B cell (primary cell): Measurements from ENCODE around the gene PPIL1. TPM values are rescaled to one million over a fixed set of nuclear protein-coding genes. Genes with fewer than 3 reads are reported as not detected.

ENCODE experiments used
- ATAC-seq: fragments of 200-7000 bp; cut with Tn5 transposase; one replicate; pipeline ENCODE4 v1.10.0; 2021; ENCODE audit warnings: low read depth, mild to moderate bottlenecking, moderate number of reproducible peaks, moderate library complexity
- CTCF ChIA-PET: fragments of 350-600 bp; sonication (Branson Sonifier 250); formaldehyde crosslinking; loops from one replicate; lab custom pipeline; 2021; ENCODE audit warnings: antibody characterized with exemption, inconsistent platforms; lab: Charles Lee
- POLR2A ChIA-PET: fragments of 350-600 bp; sonication (Branson Sonifier 250); formaldehyde crosslinking; loops from one replicate; lab custom pipeline; 2021; ENCODE audit warnings: antibody characterized with exemption; lab: Charles Lee
- DNase-seq: peaks from one replicate; pipeline ENCODE4 v3.0.0; 2013
- H2AFZ ChIP-seq: 2 replicates; pipeline ENCODE4 v1.6.1; 2012; ENCODE audit warnings: mild to moderate bottlenecking, low read depth, low read length; ENCODE audit not compliant: insufficient read depth, poor library complexity, severe bottlenecking
- H3K27ac ChIP-seq, 2 donors: 1 replicate in 1 of 2; 2 replicates in 1 of 2; pipeline ENCODE4 v1.5.1; 2012 to 2013; ENCODE audit warnings: low read length in 2 of 2, mild to moderate bottlenecking in 2 of 2, moderate library complexity in 1 of 2
- H3K27me3 ChIP-seq, 4 experiments: fragments of 200-600 bp in 1 of 4; sonication (generic) in 1 of 4; replicated peaks in 1 of 4; 1 replicate in 2 of 4; 2 replicates in 2 of 4; pipeline versions ENCODE4 v1.6.1 to v1.7.0; 2013 to 2016; ENCODE audit warnings: low read length in 3 of 4, mild to moderate bottlenecking in 2 of 4, mixed read lengths in 1 of 4, moderate library complexity in 1 of 4; ENCODE audit not compliant: insufficient read depth in 4 of 4, control insufficient read depth in 3 of 4; ENCODE audit errors: control extremely low read depth in 1 of 4
- H3K36me3 ChIP-seq, 2 experiments: replicated peaks in 1 of 2; 1 replicate in 1 of 2; 2 replicates in 1 of 2; pipeline versions ENCODE4 v1.6.1 to v1.7.1; 2013; ENCODE audit warnings: low read length in 1 of 2; ENCODE audit not compliant: insufficient read depth in 2 of 2, control insufficient read depth in 1 of 2; ENCODE audit errors: control extremely low read depth in 1 of 2, extremely low read depth in 1 of 2
- H3K4me1 ChIP-seq, 2 donors: fragments of 200-600 bp in 1 of 2; sonication (generic) in 1 of 2; 1 replicate in 1 of 2; 2 replicates in 1 of 2; pipeline versions ENCODE4 v1.5.1 to v1.6.1; 2013 to 2017; ENCODE audit warnings: low read length in 2 of 2; ENCODE audit not compliant: control insufficient read depth in 2 of 2, insufficient read depth in 2 of 2
- H3K4me2 ChIP-seq: replicated peaks from 2 replicates; pipeline ENCODE3; 2012; ENCODE audit warnings: mild to moderate bottlenecking, low read depth, low read length; ENCODE audit not compliant: poor library complexity, severe bottlenecking
- H3K4me3 ChIP-seq, 5 experiments: fragments of 200-600 bp in 1 of 5; sonication (generic) in 1 of 5; 1 replicate in 3 of 5; 2 replicates in 2 of 5; pipeline versions ENCODE4 v1.5.1 to v1.7.0; 2011 to 2016; ENCODE audit warnings: low read length in 4 of 5, mild to moderate bottlenecking in 4 of 5, low read depth in 2 of 5, control low read depth in 1 of 5, moderate library complexity in 1 of 5; ENCODE audit not compliant: insufficient read depth in 1 of 5; ENCODE audit errors: control extremely low read depth in 1 of 5, extremely low read depth in 1 of 5
- H3K79me2 ChIP-seq: fragments of 200-600 bp; sonication (generic); one replicate; pipeline ENCODE4 v1.6.0; 2016; ENCODE audit warnings: low read length; ENCODE audit not compliant: control insufficient read depth, insufficient read depth
- H3K9ac ChIP-seq: fragments of 200-600 bp; sonication (generic); 2 replicates; pipeline ENCODE4 v1.6.1; 2017; ENCODE audit warnings: mild to moderate bottlenecking, low read length, moderate library complexity
- H3K9me3 ChIP-seq, 3 donors: one replicate each; pipeline versions ENCODE4 v1.6.1 to v1.7.1; 2013; ENCODE audit warnings: low read length in 2 of 3; ENCODE audit not compliant: control insufficient read depth in 2 of 3, insufficient read depth in 1 of 3; ENCODE audit errors: control extremely low read depth in 1 of 3
- H4K20me1 ChIP-seq: 2 replicates; pipeline ENCODE4 v1.6.0; 2012; ENCODE audit warnings: mild to moderate bottlenecking, low read length; ENCODE audit not compliant: insufficient read depth, control insufficient read depth, poor library complexity, severe bottlenecking
- H3K27ac Mint-ChIP-seq: one replicate; pipeline ENCODE4 v1.8.0; 2021; ENCODE audit warnings: mixed read lengths
- H3K27me3 Mint-ChIP-seq: one replicate; pipeline ENCODE4 v1.8.0; 2021; ENCODE audit warnings: mixed read lengths
- H3K4me1 Mint-ChIP-seq: one replicate; pipeline ENCODE4 v1.8.0; 2021; ENCODE audit warnings: mixed read lengths
- H3K4me3 Mint-ChIP-seq: one replicate; pipeline ENCODE4 v1.8.0; 2021; ENCODE audit warnings: mixed read lengths
- H3K9me3 Mint-ChIP-seq: one replicate; pipeline ENCODE4 v1.8.0; 2022; ENCODE audit warnings: mixed read lengths; ENCODE audit not compliant: insufficient read depth
- CTCF ChIP-seq: fragments of 200-600 bp; IDR thresholded peaks from one replicate; pipeline ENCODE4 v1.8.0; 2022; ENCODE audit warnings: antibody characterized with exemption, mild to moderate bottlenecking
- EZH2 ChIP-seq: IDR thresholded peaks from 2 replicates; pipeline ENCODE4 v1.6.1; 2012; ENCODE audit warnings: borderline replicate concordance, low read depth, mild to moderate bottlenecking, moderate library complexity, low read length; ENCODE audit not compliant: insufficient read depth, poor library complexity, severe bottlenecking
- WGBS: methylation state at CpG from one replicate; pipeline ENCODE4 v1.1.5; 2013; ENCODE audit warnings: missing lambda C conversion rate; ENCODE audit not compliant: insufficient coverage; 5-methylcytosine and 5-hydroxymethylcytosine counted together
- intact Hi-C: fragments of 100-400 bp; cut with micrococcal nuclease; formaldehyde crosslinking; loops from one replicate; pipeline ENCODE4 v1.10.0; 2022
- polyA plus RNA-seq: library from polyadenylated mRNA; depleted of rRNA; stranded (reverse); fragments of >200 nt; gene quantifications from 2 replicates; pipeline ENCODE4 v1.2.3, GENCODE V29; 2012
- total RNA-seq, 2 donors: library from RNA; stranded (reverse); fragments of 120-200 nt in 1 of 2; gene quantifications; 1 replicate in 1 of 2; 2 replicates in 1 of 2; pipeline versions ENCODE4 v1.2.3 to v1.2.4, GENCODE V29; 2013 to 2022

Gene PPIL1
- total and polyA plus RNA-seq, 2 donors (not counting 1 experiment from before 2014, with no cell fraction given), result 2.9 to 7.0 TPM

- Histone ChIP-seq H4K20me1 (peaks cover 6% of the 10 kb centered on the region), H3K9me3 (no peaks in the 10 kb centered on the region), H3K4me1 (no peaks in the 10 kb centered on the region), H3K27ac (no peak overlapping the region), H2AFZ (no peak overlapping the region), H3K4me3 (no peak overlapping the region), H3K79me2 (peaks cover 74% of the 10 kb centered on the region), H3K4me2 (no peak overlapping the region), H3K9ac (no peak overlapping the region), H3K36me3 (peaks cover 2 to 51% of the 10 kb centered on the region in 2 experiments), H3K27me3 (no peaks in the 10 kb centered on the region)
- no peak for TF ChIP-seq CTCF
- ChIA-PET POLR2A (no interaction called here), CTCF (interaction anchor here (0.6 to 5.2 kb wide), 3 partner anchors 13 to 322 kb away, joined by 6 to 29 read pairs (median 6); no protein-coding TSS in a partner anchor)
- no peak overlapping the region for H3K27ac Mint-ChIP-seq
- no peak for DNase-seq
- intact Hi-C loops, result no loop called here
- ATAC-seq, result no peak
- no peak overlapping the region for H3K4me3 Mint-ChIP-seq
- no peaks in the 10 kb centered on the region for H3K9me3 Mint-ChIP-seq
- WGBS, result over 99% methylated on average over 12 of the region's 12 CpGs
- H3K4me1 Mint-ChIP-seq, result peaks cover 4% of the 10 kb centered on the region
- H3K27me3 Mint-ChIP-seq, result no peaks in the 10 kb centered on the region
Observed at GRCh38 chr6:36863670-36864540, 10.7 kb downstream of the PPIL1 start.

- H3K79me2 ChIP-seq, result peaks cover 64% of the 10 kb centered on the region
- no peak overlapping the region for H3K4me3 Mint-ChIP-seq
Observed at GRCh38 chr6:36862848-36863382, 11.7 kb downstream of the PPIL1 start.

More at GRCh38 chr6:36862848-36863382, 11.7 kb downstream of the PPIL1 start:
- Histone ChIP-seq H3K27ac (no peak overlapping the region), H3K4me3 (no peak overlapping the region), H3K27me3 (no peaks in the 10 kb centered on the region), H4K20me1 (peaks cover 6% of the 10 kb centered on the region), H3K36me3 (peaks cover 2 to 50% of the 10 kb centered on the region in 2 experiments), H3K4me1 (no peaks in the 10 kb centered on the region), H2AFZ (no peak overlapping the region), H3K4me2 (no peak overlapping the region), H3K9me3 (no peaks in the 10 kb centered on the region), H3K9ac (no peak overlapping the region)
- intact Hi-C loops, result no loop called here
- no peak for TF ChIP-seq CTCF
- TF ChIP-seq EZH2, result no peak
- H3K9me3 Mint-ChIP-seq, result no peaks in the 10 kb centered on the region
- no peak overlapping the region for H3K27ac Mint-ChIP-seq
- no peaks in the 10 kb centered on the region for H3K27me3 Mint-ChIP-seq
- ChIA-PET POLR2A (no interaction called here), CTCF (interaction anchor here (2.2 to 5.2 kb wide), 2 partner anchors 12 to 155 kb away, joined by 6 to 29 read pairs; no protein-coding TSS in a partner anchor)
- no peak for DNase-seq
- WGBS, result 90% methylated on average over 4 of the region's 4 CpGs
- ATAC-seq, result no peak
- H3K4me1 Mint-ChIP-seq, result peaks cover 1% of the 10 kb centered on the region
